HG02623 (cell line): Measurements from ENCODE around the gene PRKACA.

Experiments
- ATAC-seq: cut with Tn5 transposase; IDR thresholded peaks from one replicate; pipeline ENCODE4 v1.9.1; 2021; ENCODE audit warnings: moderate library complexity; ENCODE audit not compliant: unreplicated experiment

PRKACA gene

GRCh38 chr19:14117668-14118164 lies at the start of gene PRKACA:
Gene PRKACA (minus strand): TSS chr19:14117762. CDS start chr19:14117547, 215 bp downstream.
- peak; percentile 90 for ATAC-seq

GRCh38 chr19:14166999-14167575 lies 49.5 kb upstream of the PRKACA start:
- ATAC-seq, result no peak

DNA sequence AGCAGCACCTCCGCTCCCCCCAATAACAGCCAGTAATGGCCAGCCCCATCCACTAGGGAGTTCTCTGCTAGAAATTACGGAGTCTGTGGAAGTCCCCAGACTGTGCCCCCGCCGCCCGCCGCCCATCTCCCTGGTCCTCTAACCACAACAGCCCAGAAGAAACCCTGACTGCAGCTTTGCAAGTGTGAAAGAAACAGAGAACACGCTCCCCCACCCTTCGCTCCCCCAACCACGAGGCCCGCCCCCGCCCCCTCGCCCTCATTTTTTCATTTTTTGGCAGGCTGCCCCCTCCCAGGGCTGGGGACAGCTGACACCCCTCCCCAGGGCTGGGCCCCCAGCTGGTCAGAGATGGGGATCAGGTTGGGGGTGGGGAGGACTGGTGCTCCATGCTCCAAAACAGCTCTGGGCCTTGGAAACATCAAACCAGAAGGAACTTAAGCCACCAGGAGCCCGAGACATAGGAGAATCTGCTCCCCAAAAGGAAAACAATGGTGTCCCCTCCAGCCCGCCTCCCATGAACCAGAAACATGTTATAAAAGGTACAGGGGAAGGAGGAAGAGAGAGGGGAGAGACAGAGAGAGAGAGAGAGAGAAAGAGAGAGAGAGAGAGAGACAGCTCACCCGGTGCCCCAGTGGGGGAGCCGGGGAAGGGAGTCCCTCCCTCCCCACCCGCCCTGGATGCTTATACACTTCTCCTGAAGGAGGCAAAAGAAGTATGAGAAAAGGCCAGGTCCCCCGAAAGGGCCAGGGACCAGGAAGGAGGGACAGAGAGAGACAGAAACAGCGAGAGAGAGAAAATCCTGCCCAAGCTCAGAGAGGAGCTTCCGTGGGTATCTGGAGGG lies 48.6 kb upstream of the PRKACA start:
- no peak for ATAC-seq

DNA sequence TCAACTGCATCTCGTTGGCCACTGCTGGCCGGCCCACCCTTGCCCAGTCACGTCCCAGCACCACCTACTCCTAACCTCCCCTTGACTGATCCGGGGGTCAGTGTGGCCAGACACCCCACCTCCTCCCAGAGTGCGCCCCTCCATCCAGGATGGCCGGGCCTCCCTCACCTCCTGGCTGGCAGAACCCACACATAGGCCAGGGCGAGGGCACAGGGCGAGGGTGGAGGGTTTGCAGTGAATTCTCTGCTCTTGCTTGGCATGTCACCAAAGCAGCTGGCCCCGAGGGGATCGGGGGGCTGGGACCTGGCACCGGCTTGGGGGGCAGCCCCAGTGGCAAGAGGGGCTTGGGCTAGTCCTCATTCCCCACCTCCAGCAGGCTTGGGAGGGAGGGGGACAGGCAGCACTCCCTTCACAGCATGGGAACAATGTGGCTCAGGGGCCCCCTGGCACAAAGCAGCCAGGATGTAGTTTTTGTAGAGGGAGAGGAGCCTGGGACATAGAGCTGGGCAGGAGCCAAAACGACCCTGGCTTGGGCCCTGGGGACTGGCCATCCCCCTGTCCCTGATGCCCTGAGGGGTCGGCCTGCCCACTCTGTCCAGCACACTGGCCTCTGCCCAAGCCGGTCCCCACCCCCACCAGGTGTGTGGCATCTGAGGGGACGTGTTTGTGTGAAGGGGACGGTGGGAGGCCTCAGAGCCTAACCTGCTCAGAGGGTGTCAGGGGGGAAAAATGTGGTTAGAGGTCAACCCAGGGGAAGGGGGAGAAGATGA lies 47.3 kb upstream of the PRKACA start:
- ATAC-seq, result no peak

- ATAC-seq, result no peak
Measured at GRCh38 chr19:14164082-14164481, 46.5 kb upstream of the PRKACA start.

- no peak for ATAC-seq
Measured at GRCh38 chr19:14162871-14163297, 45.3 kb upstream of the PRKACA start.

DNA sequence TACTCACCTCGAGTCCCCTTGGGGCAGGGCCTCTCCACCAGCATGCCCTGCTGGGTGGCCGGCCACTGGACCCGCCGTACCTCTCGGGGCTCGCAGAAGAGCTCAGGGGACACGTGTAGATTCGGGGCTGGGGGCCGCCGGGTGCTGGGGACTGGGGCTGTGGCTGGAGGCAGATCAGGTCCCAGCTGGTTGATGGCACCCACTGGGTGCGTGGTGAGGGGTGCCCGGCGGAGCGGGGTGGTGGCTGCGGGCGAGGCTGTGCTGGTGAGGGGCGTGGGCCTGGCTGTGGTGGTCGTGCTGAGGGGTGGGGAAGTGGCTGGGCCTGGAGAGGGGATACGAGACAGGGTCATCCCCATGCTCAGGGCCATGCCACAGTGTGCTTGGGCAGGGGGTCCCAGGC lies 43.7 kb upstream of the PRKACA start:
- ATAC-seq, result no peak

- ATAC-seq, result no peak
Measured at GRCh38 chr19:14160017-14160703, 42.6 kb upstream of the PRKACA start.

GRCh38 chr19:14159059-14159458 lies 41.5 kb upstream of the PRKACA start:
- ATAC-seq, result no peak

- no peak for ATAC-seq
Measured at GRCh38 chr19:14158276-14159023, 40.9 kb upstream of the PRKACA start.

DNA sequence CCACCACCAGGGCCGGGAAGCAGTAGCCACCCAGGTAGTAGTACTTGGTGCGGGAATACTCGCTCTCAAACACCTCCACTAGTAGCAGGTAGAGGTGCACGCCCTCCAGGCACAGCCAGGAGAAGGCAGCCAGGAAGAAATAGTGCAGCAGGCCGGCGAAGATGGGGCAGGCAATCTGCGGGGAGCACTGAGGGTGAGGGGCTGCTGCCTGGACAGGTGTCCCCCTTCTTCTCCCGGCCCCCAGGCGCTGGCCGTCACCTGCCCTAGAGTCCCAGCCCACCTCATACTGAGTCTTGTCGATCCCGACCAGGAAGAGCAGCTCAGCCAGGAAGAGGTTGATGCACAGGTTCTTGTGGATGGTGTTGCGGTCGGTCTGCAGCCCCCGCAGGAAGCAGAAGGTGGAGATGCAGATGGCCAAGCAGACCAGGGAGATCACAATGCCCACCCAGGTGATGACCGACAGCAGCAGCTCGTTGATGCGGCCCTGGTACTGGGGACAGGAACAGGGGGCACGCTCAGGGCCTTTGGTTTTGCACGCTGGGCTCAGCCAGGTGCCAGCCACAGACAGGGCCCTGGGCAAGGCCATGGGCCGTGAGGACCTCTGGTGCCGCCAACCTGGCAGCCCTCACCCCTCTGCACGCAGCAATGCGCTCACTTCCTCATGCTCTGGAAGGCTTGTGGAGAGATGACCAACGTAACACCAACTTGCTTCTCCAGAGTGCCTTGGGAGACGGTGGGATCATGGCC lies 39.6 kb upstream of the PRKACA start:
- ATAC-seq, result no peak

GRCh38 chr19:14156122-14156521 lies 38.6 kb upstream of the PRKACA start:
- ATAC-seq, result no peak

DNA sequence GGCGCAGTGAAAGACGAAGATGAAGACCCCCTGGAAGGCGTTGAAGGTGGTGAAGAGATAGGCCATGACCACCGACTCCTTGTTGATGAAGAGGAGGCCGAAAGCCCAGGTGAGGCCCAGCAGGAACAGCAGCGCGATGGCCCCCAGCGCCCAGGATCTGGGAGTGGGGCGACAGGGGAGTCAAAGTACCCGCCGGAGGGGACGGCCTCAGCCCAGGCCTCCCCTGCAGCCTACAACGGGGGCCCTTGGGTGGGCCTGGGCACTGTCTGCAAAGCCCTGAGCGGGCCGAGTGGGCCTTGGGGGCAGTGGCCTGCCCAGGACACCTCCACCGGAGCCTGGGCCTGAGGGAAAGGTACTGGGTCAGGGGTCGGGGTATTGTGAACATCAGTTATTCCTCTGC lies 37.8 kb upstream of the PRKACA start:
- ATAC-seq, result no peak

- no peak for ATAC-seq
Measured at GRCh38 chr19:14152713-14153112, 35.2 kb upstream of the PRKACA start.

DNA sequence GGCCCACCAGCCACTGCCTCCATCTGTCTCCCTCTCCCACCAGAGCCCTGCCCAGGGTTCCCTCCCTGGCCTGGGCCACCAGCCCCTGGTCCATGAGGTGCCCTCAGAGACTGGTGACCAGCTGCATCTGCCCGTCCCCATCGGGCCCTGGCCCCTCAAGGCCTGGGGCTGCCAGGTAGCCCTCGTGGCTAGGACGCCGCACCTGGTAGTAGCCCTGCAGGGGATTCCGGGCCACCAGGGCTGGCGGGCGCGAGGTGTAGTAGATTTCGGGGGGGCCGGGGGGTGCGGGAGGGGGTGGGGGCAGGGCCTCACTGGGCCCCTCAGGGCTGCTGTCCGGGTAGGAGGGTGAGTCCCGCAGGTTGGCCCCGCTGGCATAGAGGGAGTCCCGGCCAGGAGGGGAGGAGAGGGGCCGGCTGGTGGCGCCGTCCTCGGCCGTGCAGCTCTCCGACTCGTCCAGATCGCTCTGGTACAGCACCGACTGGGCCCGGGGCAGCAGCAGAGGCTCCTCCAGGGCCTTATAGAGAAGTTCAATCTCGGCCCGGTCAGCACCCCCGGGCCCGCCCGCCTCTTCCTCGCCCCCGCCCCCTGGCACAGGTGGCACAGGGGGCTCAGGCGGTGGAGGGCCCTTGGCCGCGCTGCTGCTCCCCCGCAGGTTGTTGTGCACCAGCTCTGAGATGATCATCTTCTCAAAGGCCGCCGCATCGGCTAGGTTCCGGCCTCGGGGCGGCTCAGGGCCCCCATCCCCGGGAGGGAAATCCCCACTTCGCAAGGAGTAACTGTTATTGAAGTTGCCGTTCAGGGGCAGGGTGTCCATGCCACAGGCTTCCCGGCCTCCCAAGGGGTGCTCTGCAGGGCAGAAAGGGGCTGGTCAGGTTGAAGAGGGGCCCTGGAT lies 33.5 kb upstream of the PRKACA start:
- no peak for ATAC-seq

- ATAC-seq, result no peak
Measured at GRCh38 chr19:14150041-14150769, 32.6 kb upstream of the PRKACA start.

DNA sequence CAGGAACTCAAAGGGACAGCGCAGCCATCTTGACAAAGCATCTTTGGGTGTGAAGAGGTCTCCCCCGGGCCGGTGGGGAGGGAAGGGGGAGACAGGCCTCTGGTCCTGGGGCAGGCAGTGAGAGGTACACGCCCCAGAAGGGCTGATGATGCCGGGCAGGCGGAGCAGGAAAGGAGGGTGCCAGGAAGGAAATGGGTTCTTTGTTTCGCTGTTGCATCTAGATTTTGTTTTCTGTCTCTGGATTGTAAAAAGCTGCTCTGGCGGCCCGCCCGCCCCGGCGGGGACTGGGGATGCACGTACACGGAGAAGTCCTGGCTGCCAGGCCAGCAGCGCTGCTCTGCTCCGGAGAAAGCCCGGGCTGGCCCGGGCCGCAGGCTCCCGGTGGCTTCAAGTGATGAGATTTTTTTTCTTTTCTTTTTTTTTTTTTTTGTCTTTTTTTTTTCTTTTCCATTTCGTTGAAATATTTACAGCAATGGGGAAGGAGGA lies 32.0 kb upstream of the PRKACA start:
- ATAC-seq, result no peak
